H1 (cell line): ENCODE data around the gene RPS6KL1. TPM values are rescaled to one million over a fixed set of nuclear protein-coding genes. Genes with fewer than 3 reads are reported as not detected.

ENCODE experiments used
- CTCF ChIA-PET: fragments of 300-600 bp; sonication (Branson Sonifier 250); formaldehyde crosslinking; loops from one replicate; lab custom pipeline; 2021; ENCODE audit not compliant: partially characterized antibody; lab: Charles Lee
- POLR2A ChIA-PET: fragments of 300-600 bp; sonication (Branson Sonifier 250); formaldehyde crosslinking; loops from one replicate; lab custom pipeline; 2021; ENCODE audit warnings: inconsistent platforms; ENCODE audit not compliant: partially characterized antibody; lab: Charles Lee
- DNase-seq, 2 experiments: peaks; one replicate each; pipeline versions ENCODE4 v3.0.0 to v3.0.0-alpha.2; 2010 to 2022; ENCODE audit warnings: low spot score in 2 of 2, low read depth in 1 of 2, mixed read lengths in 1 of 2
- FAIRE-seq: peaks from 2 replicates; lab custom pipeline; 2011; peaks lifted over from hg19 to GRCh38; lab: Jason Lieb, UNC
- H2AFZ ChIP-seq: 2 replicates; pipeline ENCODE4 v1.8.1; 2012; ENCODE audit warnings: low read length, inconsistent platforms
- H2AK5ac ChIP-seq: 2 replicates; pipeline ENCODE4 v1.6.1; 2013; ENCODE audit warnings: low read depth, low read length
- H2BK120ac ChIP-seq: replicated peaks from 2 replicates; pipeline ENCODE3; 2013; ENCODE audit warnings: low read depth, low read length, inconsistent platforms
- H2BK12ac ChIP-seq: 2 replicates; pipeline ENCODE4 v1.6.1; 2013; ENCODE audit warnings: low read depth, low read length
- H2BK15ac ChIP-seq: 2 replicates; pipeline ENCODE4 v1.6.1; 2013; ENCODE audit warnings: low read length
- H2BK20ac ChIP-seq: 2 replicates; pipeline ENCODE4 v1.6.1; 2013; ENCODE audit warnings: low read length
- H2BK5ac ChIP-seq: 2 replicates; pipeline ENCODE4 v1.6.1; 2013; ENCODE audit warnings: low read depth, low read length
- H3K14ac ChIP-seq: 2 replicates; pipeline ENCODE4 v1.6.1; 2013; ENCODE audit warnings: inconsistent platforms; ENCODE audit not compliant: insufficient read length
- H3K18ac ChIP-seq: 2 replicates; pipeline ENCODE4 v1.6.1; 2013; ENCODE audit warnings: low read length; ENCODE audit errors: extremely low read depth
- H3K23ac ChIP-seq: 2 replicates; pipeline ENCODE4 v1.6.1; 2013; ENCODE audit warnings: inconsistent platforms; ENCODE audit not compliant: insufficient read length
- H3K23me2 ChIP-seq: 2 replicates; pipeline ENCODE4 v1.6.1; 2013; ENCODE audit warnings: low read depth, low read length
- H3K27ac ChIP-seq: 2 replicates; pipeline ENCODE4 v1.6.1; 2011; ENCODE audit warnings: low read depth, low read length, inconsistent platforms
- H3K27me3 ChIP-seq, 4 experiments: replicated peaks in 1 of 4; 1 replicate in 1 of 4; 2 replicates in 3 of 4; pipeline versions ENCODE4 v1.6.1 to v1.8.1; 2011 to 2013; ENCODE audit warnings: low read length in 3 of 4, mild to moderate bottlenecking in 3 of 4, inconsistent platforms in 2 of 4, mixed read lengths in 2 of 4, moderate library complexity in 1 of 4; ENCODE audit not compliant: control insufficient read depth in 3 of 4, insufficient read depth in 3 of 4; ENCODE audit errors: extremely low read depth in 1 of 4
- H3K36me3 ChIP-seq, 4 experiments: 2 replicates each; pipeline versions ENCODE4 v1.6.1 to v1.8.1; 2011 to 2013; ENCODE audit warnings: mild to moderate bottlenecking in 4 of 4, low read length in 3 of 4, moderate library complexity in 2 of 4, control low read depth in 1 of 4, inconsistent platforms in 1 of 4; ENCODE audit not compliant: insufficient read depth in 4 of 4, control insufficient read depth in 2 of 4
- H3K4ac ChIP-seq: replicated peaks from 2 replicates; pipeline ENCODE3; 2013; ENCODE audit warnings: low read length, low read depth, mixed read lengths, inconsistent platforms; ENCODE audit not compliant: insufficient read length
- H3K4me1 ChIP-seq, 4 experiments: replicated peaks in 1 of 4; 1 replicate in 1 of 4; 2 replicates in 3 of 4; pipeline versions ENCODE4 v1.6.1 to v1.8.1; 2011 to 2013; ENCODE audit warnings: low read length in 3 of 4, inconsistent platforms in 2 of 4, mixed read lengths in 1 of 4; ENCODE audit not compliant: insufficient read depth in 4 of 4, control insufficient read depth in 3 of 4
- H3K4me2 ChIP-seq, 2 experiments: 2 replicates each; pipeline versions ENCODE4 v1.6.1 to v1.8.1; 2011 to 2013; ENCODE audit warnings: low read depth in 2 of 2, low read length in 2 of 2, control low read depth in 1 of 2, inconsistent platforms in 1 of 2, mild to moderate bottlenecking in 1 of 2; ENCODE audit not compliant: insufficient read depth in 1 of 2
- H3K4me3 ChIP-seq, 4 experiments: fragments of 200-600, 300-600 bp in 1 of 4; sonication (generic), shearing (Covaris generic), sonication (Bioruptor Twin) in 1 of 4; 2 replicates each; pipeline versions ENCODE4 v1.5.1 to v1.8.1; 2011 to 2016; ENCODE audit warnings: low read length in 4 of 4, low read depth in 3 of 4, control low read depth in 2 of 4, inconsistent platforms in 2 of 4, mild to moderate bottlenecking in 2 of 4, mixed read lengths in 1 of 4, moderate library complexity in 1 of 4; ENCODE audit not compliant: insufficient read depth in 2 of 4; ENCODE audit errors: extremely low read depth in 1 of 4
- H3K56ac ChIP-seq: replicated peaks from 2 replicates; pipeline ENCODE3; 2013; ENCODE audit warnings: low read depth, mild to moderate bottlenecking, mixed read lengths, low read length, inconsistent platforms; ENCODE audit not compliant: insufficient read length
- H3K79me1 ChIP-seq: 2 replicates; pipeline ENCODE4 v1.6.1; 2013; ENCODE audit warnings: low read depth, low read length, control low read depth
- H3K79me2 ChIP-seq, 2 experiments: 2 replicates each; pipeline versions ENCODE4 v1.6.1 to v1.8.1; 2012 to 2013; ENCODE audit warnings: low read length in 2 of 2, mild to moderate bottlenecking in 2 of 2, inconsistent platforms in 1 of 2; ENCODE audit not compliant: insufficient read depth in 2 of 2, control insufficient read depth in 1 of 2
- H3K9ac ChIP-seq, 4 experiments: replicated peaks in 1 of 4; 1 replicate in 1 of 4; 2 replicates in 3 of 4; pipeline versions ENCODE4 v1.6.1 to v1.8.1; 2011 to 2013; ENCODE audit warnings: low read depth in 3 of 4, low read length in 3 of 4, control low read depth in 2 of 4, mild to moderate bottlenecking in 2 of 4, moderate library complexity in 2 of 4, inconsistent platforms in 1 of 4; ENCODE audit errors: extremely low read depth in 1 of 4
- H3K9me3 ChIP-seq, 2 experiments: 2 replicates each; pipeline versions ENCODE4 v1.6.1 to v1.8.1; 2012 to 2013; ENCODE audit warnings: mild to moderate bottlenecking in 2 of 2, moderate library complexity in 2 of 2, control low read depth in 1 of 2, inconsistent platforms in 1 of 2, low read depth in 1 of 2, low read length in 1 of 2, mixed read lengths in 1 of 2; ENCODE audit not compliant: insufficient read depth in 2 of 2
- H4K20me1 ChIP-seq, 2 experiments: replicated peaks in 1 of 2; 2 replicates each; pipeline versions ENCODE3 to v1.8.1; 2011 to 2013; ENCODE audit warnings: inconsistent platforms in 2 of 2, low read length in 2 of 2, mild to moderate bottlenecking in 1 of 2; ENCODE audit not compliant: insufficient read depth in 2 of 2, control insufficient read depth in 1 of 2
- H4K5ac ChIP-seq: 2 replicates; pipeline ENCODE4 v1.6.1; 2013; ENCODE audit warnings: low read length, low read depth, mixed read lengths, inconsistent platforms; ENCODE audit not compliant: insufficient read length
- H4K8ac ChIP-seq: 2 replicates; pipeline ENCODE4 v1.8.0; 2013; ENCODE audit warnings: mild to moderate bottlenecking, moderate library complexity, low read length, inconsistent platforms; ENCODE audit not compliant: insufficient read depth; ENCODE audit errors: extremely low read depth
- H4K91ac ChIP-seq: replicated peaks from 2 replicates; pipeline ENCODE3; 2013; ENCODE audit warnings: low read length, mixed read lengths, inconsistent platforms; ENCODE audit not compliant: insufficient read length
- CBX8 ChIP-seq: fragments of 300-800, 300-1000 bp; sonication (generic); IDR thresholded peaks from 2 replicates; pipeline ENCODE4 v1.7.1; 2016; ENCODE audit warnings: low read depth, low read length, borderline replicate concordance
- CREB1 ChIP-seq: IDR thresholded peaks from 2 replicates; pipeline ENCODE4 v1.6.1; 2012; ENCODE audit warnings: inconsistent platforms
- SIRT6 ChIP-seq: IDR thresholded peaks from one replicate; pipeline ENCODE4 v1.7.1; 2012; ENCODE audit warnings: low read length, inconsistent platforms
- TAF7 ChIP-seq: optimal IDR thresholded peaks from 2 replicates; pipeline ENCODE3; 2011; ENCODE audit warnings: low read depth, mild to moderate bottlenecking, inconsistent platforms, low read length, moderate library complexity, borderline replicate concordance
- WGBS, 2 experiments: shearing (Covaris generic) in 1 of 2; methylation state at CpG; one replicate each; pipeline versions ENCODE4 v1.1.6 to v1.1.7; 2013 to 2015; ENCODE audit warnings: low lambda C conversion rate in 2 of 2, mixed read lengths in 2 of 2, inconsistent platforms in 1 of 2, low coverage in 1 of 2, missing lambda C conversion rate in 1 of 2; ENCODE audit not compliant: insufficient replicate concordance in 2 of 2, insufficient coverage in 1 of 2, insufficient read length in 1 of 2; ENCODE audit errors: extremely low coverage in 1 of 2, missing lambda C conversion rate in 1 of 2; 5-methylcytosine and 5-hydroxymethylcytosine counted together
- polyA plus RNA-seq, 7 experiments: library from polyadenylated mRNA; depleted of rRNA in 3 of 7; stranded (reverse) in 5 of 7; unstranded in 2 of 7; fragments of >200 nt in 5 of 7; fragments of 200-250 nt in 2 of 7; gene quantifications; 1 replicate in 5 of 7; 2 replicates in 1 of 7; 4 replicates in 1 of 7; pipeline versions ENCODE4 v1.2.1 to v1.2.3, GENCODE V29; 2011 to 2013; ENCODE audit warnings: missing spikeins in 2 of 7, mixed read lengths in 2 of 7
- total RNA-seq: library from RNA; stranded (reverse); fragmentation: NEBNext Ultra II Directional; extraction: Animal tissue kit (Norgen Biotek cat#: 25700); gene quantifications from 2 replicates; pipeline ENCODE4 v1.2.1, GENCODE V29; 2021
- TF ChIP-seq, protein P1 (sequence below): IDR thresholded peaks from 2 replicates; pipeline ENCODE4 v1.6.1; 2012; ENCODE audit warnings: low read length, inconsistent platforms

Gene RPS6KL1
- total and polyA plus RNA-seq, 2 of the 8 experiments (the other 6 are each of a cell fraction or from before 2014, with no cell fraction given): 9.8 to 13.8 TPM

DNA sequence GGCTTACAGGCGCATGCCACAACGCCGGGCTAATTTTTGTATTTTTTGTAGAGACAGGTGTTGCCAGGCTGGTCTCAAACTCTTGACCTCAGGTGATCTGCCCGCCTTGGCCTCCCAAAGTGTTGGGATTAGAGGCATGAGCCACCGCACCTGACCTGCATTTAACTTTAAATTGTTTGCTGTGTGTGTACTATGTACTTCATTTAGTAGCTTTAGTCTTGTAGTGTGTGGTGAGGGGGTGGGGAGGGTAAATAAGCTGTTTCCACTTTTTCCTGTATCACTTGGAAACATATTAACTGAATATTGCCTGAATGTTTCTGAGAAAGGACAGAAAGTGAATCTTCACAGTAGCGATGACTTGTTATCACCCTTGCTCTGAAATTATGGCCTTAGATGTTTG lies 32.8 kb downstream of the RPS6KL1 start:
- Histone ChIP-seq H4K20me1 (peaks cover 1 to 13% of the 10 kb centered on the region in 2 experiments), H2BK20ac (no peak overlapping the region), H3K18ac (no peak overlapping the region), H4K5ac (no peak overlapping the region), H3K56ac (no peak overlapping the region), H3K9me3 (no peaks in the 10 kb centered on the region), H2BK120ac (no peak overlapping the region), H2AFZ (no peak overlapping the region), H3K23ac (no peak overlapping the region), H3K14ac (no peak overlapping the region), H3K36me3 (peaks cover 24 to 65% (median 48%) of the 10 kb centered on the region in 4 experiments), H3K27ac (no peak overlapping the region), H3K4me3 (no peak overlapping the region), H3K4ac (no peak overlapping the region), H3K23me2 (no peaks in the 10 kb centered on the region; the same call in 1 of the 2 replicates), H3K79me2 (peaks cover 0 to 38% of the 10 kb centered on the region in 2 experiments; a peak in 2 of 4 replicates), H4K91ac (no peak overlapping the region), H2BK15ac (no peak overlapping the region), H3K9ac (no peak overlapping the region), H2BK5ac (no peak overlapping the region), H3K4me1 (peaks cover 6 to 14% (median 13%) of the 10 kb centered on the region in 4 experiments), H3K4me2 (no peak overlapping the region), H3K27me3 (no peaks in the 10 kb centered on the region), H2AK5ac (no peak overlapping the region), H4K8ac (no peak overlapping the region), H3K79me1 (peaks cover 5% of the 10 kb centered on the region), H2BK12ac (no peak overlapping the region)
- no peak for FAIRE-seq
- CTCF ChIA-PET: interaction anchor here (0.7 to 24.8 kb wide), 6 partner anchors 8 to 33 kb away, joined by 3 to 509 read pairs (median 8); no protein-coding TSS in a partner anchor
- TF ChIP-seq SIRT6 (no peak), CBX8 (no peak), CREB1 (no peak), TAF7 (no peak)
- TF ChIP-seq, protein P1, sequence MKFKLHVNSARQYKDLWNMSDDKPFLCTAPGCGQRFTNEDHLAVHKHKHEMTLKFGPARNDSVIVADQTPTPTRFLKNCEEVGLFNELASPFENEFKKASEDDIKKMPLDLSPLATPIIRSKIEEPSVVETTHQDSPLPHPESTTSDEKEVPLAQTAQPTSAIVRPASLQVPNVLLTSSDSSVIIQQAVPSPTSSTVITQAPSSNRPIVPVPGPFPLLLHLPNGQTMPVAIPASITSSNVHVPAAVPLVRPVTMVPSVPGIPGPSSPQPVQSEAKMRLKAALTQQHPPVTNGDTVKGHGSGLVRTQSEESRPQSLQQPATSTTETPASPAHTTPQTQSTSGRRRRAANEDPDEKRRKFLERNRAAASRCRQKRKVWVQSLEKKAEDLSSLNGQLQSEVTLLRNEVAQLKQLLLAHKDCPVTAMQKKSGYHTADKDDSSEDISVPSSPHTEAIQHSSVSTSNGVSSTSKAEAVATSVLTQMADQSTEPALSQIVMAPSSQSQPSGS: no peak
- DNase-seq: no peak
- 96% methylated on average over 6 of the region's 6 CpGs; no CpG with 5 or more reads in 1 of the 2 experiments for WGBS, 2 experiments
- POLR2A ChIA-PET: interaction anchor here (1.2 to 2.1 kb wide), 3 partner anchors 13 to 29 kb away, joined by 3 to 8 read pairs (median 3); no protein-coding TSS in a partner anchor
